Liver (tissue), 3 donors: ENCODE results near the gene UAP1.

Experiments used
- EGR1 ChIP-seq, 2 donors: IDR thresholded peaks; 2 replicates each; pipeline ENCODE4 v1.6.1; 2016 to 2018; ENCODE audit warnings: antibody characterized with exemption in 2 of 2, low read depth in 2 of 2
- FOXA1 ChIP-seq: IDR thresholded peaks from 2 replicates; pipeline ENCODE4 v1.6.1; 2016; ENCODE audit warnings: antibody characterized with exemption
- GABPA ChIP-seq, 2 donors: IDR thresholded peaks in 1 of 2; conservative IDR thresholded peaks in 1 of 2; 2 replicates each; pipeline ENCODE4 v1.6.1; 2016; ENCODE audit warnings: antibody characterized with exemption in 2 of 2, mild to moderate bottlenecking in 1 of 2, moderate library complexity in 1 of 2
- JUND ChIP-seq, 2 donors: IDR thresholded peaks; 2 replicates each; pipeline ENCODE4 v1.6.1; 2016; ENCODE audit warnings: antibody characterized with exemption in 2 of 2
- RAD21 ChIP-seq, 2 donors: IDR thresholded peaks; 2 replicates each; pipeline ENCODE4 v1.6.1; 2016; ENCODE audit warnings: antibody characterized with exemption in 2 of 2, mild to moderate bottlenecking in 2 of 2
- RXRA ChIP-seq, 2 donors: IDR thresholded peaks; 2 replicates each; pipeline ENCODE4 v1.6.1; 2017 to 2018; ENCODE audit warnings: antibody characterized with exemption in 2 of 2, mild to moderate bottlenecking in 1 of 2
- SP1 ChIP-seq: IDR thresholded peaks from 2 replicates; pipeline ENCODE4 v1.6.1; 2018; ENCODE audit warnings: antibody characterized with exemption, mild to moderate bottlenecking
- TAF1 ChIP-seq: conservative IDR thresholded peaks from 2 replicates; pipeline ENCODE4 v1.6.1; 2016; ENCODE audit warnings: antibody characterized with exemption, mild to moderate bottlenecking
- YY1 ChIP-seq: IDR thresholded peaks from 2 replicates; pipeline ENCODE4 v1.6.1; 2016; ENCODE audit warnings: antibody characterized with exemption, mild to moderate bottlenecking
- TF ChIP-seq, protein P1 (sequence below): IDR thresholded peaks from 2 replicates; pipeline ENCODE4 v1.6.1; 2016; ENCODE audit warnings: antibody characterized with exemption
- TF ChIP-seq, protein P2 (sequence below): fragments of 150-350 bp; IDR thresholded peaks from 2 replicates; pipeline ENCODE4 v1.5.1; 2017; ENCODE audit warnings: improper control_type of control experiment, low read depth, low read length; ENCODE audit not compliant: missing input control
- TF ChIP-seq, protein P3 (sequence below): IDR thresholded peaks from 2 replicates; pipeline ENCODE4 v1.6.1; 2016; ENCODE audit warnings: antibody characterized with exemption
- TF ChIP-seq, protein P4 (sequence below): IDR thresholded peaks from 2 replicates; pipeline ENCODE4 v1.6.1; 2016; ENCODE audit warnings: antibody characterized with exemption, mild to moderate bottlenecking
- TF ChIP-seq, protein P5 (sequence below): IDR thresholded peaks from 2 replicates; pipeline ENCODE4 v1.6.1; 2016; ENCODE audit warnings: antibody characterized with exemption
- donor health status: healthy.
- donor health status: healthy.

DNA sequence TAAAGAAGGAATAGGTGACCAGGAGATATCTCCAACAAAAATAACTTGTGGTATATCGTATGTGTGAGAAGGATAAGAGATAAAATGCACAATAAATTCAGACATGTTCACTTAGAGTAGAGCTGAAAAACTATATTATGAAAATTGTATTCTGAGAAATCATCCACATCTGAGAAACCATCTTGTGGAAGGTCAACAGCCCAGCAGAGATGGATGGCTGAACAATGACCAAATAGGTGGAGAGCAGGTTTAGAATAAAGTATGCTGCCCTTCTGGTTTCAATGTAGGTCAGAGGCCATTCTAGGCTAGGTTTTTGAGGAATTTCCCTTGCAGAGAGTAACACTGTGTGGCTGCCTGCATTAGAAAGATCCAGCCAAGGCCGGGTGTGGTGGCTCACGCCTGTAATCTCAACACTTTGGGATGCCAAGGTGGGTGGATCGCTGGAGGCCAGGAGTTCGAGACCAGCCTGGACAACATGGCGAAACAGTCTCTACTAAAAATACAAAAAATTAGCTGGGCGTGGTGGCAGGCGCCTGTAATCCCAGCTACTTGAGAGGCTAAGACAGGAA is 8.8 kb upstream of the UAP1 start:
- TF ChIP-seq, protein P1, sequence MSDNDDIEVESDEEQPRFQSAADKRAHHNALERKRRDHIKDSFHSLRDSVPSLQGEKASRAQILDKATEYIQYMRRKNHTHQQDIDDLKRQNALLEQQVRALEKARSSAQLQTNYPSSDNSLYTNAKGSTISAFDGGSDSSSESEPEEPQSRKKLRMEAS, result no peak
- TF ChIP-seq, protein P2, sequence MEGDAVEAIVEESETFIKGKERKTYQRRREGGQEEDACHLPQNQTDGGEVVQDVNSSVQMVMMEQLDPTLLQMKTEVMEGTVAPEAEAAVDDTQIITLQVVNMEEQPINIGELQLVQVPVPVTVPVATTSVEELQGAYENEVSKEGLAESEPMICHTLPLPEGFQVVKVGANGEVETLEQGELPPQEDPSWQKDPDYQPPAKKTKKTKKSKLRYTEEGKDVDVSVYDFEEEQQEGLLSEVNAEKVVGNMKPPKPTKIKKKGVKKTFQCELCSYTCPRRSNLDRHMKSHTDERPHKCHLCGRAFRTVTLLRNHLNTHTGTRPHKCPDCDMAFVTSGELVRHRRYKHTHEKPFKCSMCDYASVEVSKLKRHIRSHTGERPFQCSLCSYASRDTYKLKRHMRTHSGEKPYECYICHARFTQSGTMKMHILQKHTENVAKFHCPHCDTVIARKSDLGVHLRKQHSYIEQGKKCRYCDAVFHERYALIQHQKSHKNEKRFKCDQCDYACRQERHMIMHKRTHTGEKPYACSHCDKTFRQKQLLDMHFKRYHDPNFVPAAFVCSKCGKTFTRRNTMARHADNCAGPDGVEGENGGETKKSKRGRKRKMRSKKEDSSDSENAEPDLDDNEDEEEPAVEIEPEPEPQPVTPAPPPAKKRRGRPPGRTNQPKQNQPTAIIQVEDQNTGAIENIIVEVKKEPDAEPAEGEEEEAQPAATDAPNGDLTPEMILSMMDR, result no peak
- TF ChIP-seq JUND (IDR thresholded peaks at IDR 0.05) (no peak), FOXA1 (no peak), YY1 (no peak), SP1 (no peak), TAF1 (no peak), RAD21 (IDR thresholded peaks at IDR 0.05) (no peak), RXRA (IDR thresholded peaks at IDR 0.05) (no peak), GABPA (IDR thresholded peaks at IDR 0.05 in 1 of 2, conservative IDR thresholded peaks at IDR 0.05 in 1 of 2) (no peak), EGR1 (IDR thresholded peaks at IDR 0.05; ENCODE audit: low read depth in 2 of 2) (no peak)
- TF ChIP-seq, protein P3, sequence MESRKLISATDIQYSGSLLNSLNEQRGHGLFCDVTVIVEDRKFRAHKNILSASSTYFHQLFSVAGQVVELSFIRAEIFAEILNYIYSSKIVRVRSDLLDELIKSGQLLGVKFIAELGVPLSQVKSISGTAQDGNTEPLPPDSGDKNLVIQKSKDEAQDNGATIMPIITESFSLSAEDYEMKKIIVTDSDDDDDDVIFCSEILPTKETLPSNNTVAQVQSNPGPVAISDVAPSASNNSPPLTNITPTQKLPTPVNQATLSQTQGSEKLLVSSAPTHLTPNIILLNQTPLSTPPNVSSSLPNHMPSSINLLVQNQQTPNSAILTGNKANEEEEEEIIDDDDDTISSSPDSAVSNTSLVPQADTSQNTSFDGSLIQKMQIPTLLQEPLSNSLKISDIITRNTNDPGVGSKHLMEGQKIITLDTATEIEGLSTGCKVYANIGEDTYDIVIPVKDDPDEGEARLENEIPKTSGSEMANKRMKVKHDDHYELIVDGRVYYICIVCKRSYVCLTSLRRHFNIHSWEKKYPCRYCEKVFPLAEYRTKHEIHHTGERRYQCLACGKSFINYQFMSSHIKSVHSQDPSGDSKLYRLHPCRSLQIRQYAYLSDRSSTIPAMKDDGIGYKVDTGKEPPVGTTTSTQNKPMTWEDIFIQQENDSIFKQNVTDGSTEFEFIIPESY, result no peak
- TF ChIP-seq, protein P4, sequence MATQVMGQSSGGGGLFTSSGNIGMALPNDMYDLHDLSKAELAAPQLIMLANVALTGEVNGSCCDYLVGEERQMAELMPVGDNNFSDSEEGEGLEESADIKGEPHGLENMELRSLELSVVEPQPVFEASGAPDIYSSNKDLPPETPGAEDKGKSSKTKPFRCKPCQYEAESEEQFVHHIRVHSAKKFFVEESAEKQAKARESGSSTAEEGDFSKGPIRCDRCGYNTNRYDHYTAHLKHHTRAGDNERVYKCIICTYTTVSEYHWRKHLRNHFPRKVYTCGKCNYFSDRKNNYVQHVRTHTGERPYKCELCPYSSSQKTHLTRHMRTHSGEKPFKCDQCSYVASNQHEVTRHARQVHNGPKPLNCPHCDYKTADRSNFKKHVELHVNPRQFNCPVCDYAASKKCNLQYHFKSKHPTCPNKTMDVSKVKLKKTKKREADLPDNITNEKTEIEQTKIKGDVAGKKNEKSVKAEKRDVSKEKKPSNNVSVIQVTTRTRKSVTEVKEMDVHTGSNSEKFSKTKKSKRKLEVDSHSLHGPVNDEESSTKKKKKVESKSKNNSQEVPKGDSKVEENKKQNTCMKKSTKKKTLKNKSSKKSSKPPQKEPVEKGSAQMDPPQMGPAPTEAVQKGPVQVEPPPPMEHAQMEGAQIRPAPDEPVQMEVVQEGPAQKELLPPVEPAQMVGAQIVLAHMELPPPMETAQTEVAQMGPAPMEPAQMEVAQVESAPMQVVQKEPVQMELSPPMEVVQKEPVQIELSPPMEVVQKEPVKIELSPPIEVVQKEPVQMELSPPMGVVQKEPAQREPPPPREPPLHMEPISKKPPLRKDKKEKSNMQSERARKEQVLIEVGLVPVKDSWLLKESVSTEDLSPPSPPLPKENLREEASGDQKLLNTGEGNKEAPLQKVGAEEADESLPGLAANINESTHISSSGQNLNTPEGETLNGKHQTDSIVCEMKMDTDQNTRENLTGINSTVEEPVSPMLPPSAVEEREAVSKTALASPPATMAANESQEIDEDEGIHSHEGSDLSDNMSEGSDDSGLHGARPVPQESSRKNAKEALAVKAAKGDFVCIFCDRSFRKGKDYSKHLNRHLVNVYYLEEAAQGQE, result no peak
- TF ChIP-seq, protein P5, sequence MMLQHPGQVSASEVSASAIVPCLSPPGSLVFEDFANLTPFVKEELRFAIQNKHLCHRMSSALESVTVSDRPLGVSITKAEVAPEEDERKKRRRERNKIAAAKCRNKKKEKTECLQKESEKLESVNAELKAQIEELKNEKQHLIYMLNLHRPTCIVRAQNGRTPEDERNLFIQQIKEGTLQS, result no peak
